HG03439 (cell line): ENCODE data around the gene MGAT5.
A peak's percentile ranks its signal among the peaks of the same experiment; 100 is the strongest.

Experiments
- ATAC-seq: cut with Tn5 transposase; IDR thresholded peaks from one replicate; pipeline ENCODE4 v1.9.1; 2021; ENCODE audit warnings: mild to moderate bottlenecking, moderate library complexity; ENCODE audit not compliant: unreplicated experiment

Gene MGAT5

GRCh38 chr2:134331081-134331480 is 77.2 kb downstream of the MGAT5 start:
- no peak for ATAC-seq

GRCh38 chr2:134333646-134334189 is 79.8 kb downstream of the MGAT5 start:
- no peak for ATAC-seq

GRCh38 chr2:134334542-134335353 is 80.9 kb downstream of the MGAT5 start:
- ATAC-seq: no peak

GRCh38 chr2:134335601-134336000 is 81.7 kb downstream of the MGAT5 start:
- no peak for ATAC-seq

GRCh38 chr2:134336352-134336751 is 82.5 kb downstream of the MGAT5 start:
- ATAC-seq: peak; percentile 97

- no peak for ATAC-seq
These were observed 83.0 kb downstream of the MGAT5 start for GRCh38 chr2:134336921-134337320.

- no peak for ATAC-seq
These were observed 83.8 kb downstream of the MGAT5 start for GRCh38 chr2:134337631-134338030.

- no peak for ATAC-seq
These were observed 84.3 kb downstream of the MGAT5 start for GRCh38 chr2:134338208-134338607.

GRCh38 chr2:134341476-134341875 is 87.6 kb downstream of the MGAT5 start:
- no peak for ATAC-seq

GRCh38 chr2:134344954-134345697 is 91.3 kb downstream of the MGAT5 start:
- ATAC-seq: no peak

GRCh38 chr2:134346141-134346540 is 92.3 kb downstream of the MGAT5 start:
- ATAC-seq: no peak

GRCh38 chr2:134347756-134348155 is 93.9 kb downstream of the MGAT5 start:
- ATAC-seq: no peak

GRCh38 chr2:134348239-134348638 is 94.4 kb downstream of the MGAT5 start:
- no peak for ATAC-seq

- no peak for ATAC-seq
These were observed 94.9 kb downstream of the MGAT5 start for GRCh38 chr2:134348760-134349159.

GRCh38 chr2:134351016-134351415 is 97.1 kb downstream of the MGAT5 start:
- no peak for ATAC-seq

- ATAC-seq: no peak
These were observed 98.0 kb downstream of the MGAT5 start for GRCh38 chr2:134351899-134352298.

- no peak for ATAC-seq
These were observed 99.0 kb downstream of the MGAT5 start for GRCh38 chr2:134352844-134353243.

GRCh38 chr2:134354611-134355010 is 100.7 kb downstream of the MGAT5 start:
- ATAC-seq: no peak

- ATAC-seq: no peak
These were observed 103.9 kb downstream of the MGAT5 start for GRCh38 chr2:134357814-134358213.

GRCh38 chr2:134359367-134360081 is 105.7 kb downstream of the MGAT5 start:
- ATAC-seq: no peak

- no peak for ATAC-seq
These were observed 107.0 kb downstream of the MGAT5 start for GRCh38 chr2:134360745-134361487.
